Fibroblast of lung (primary cell): ENCODE measurements around the gene DENND1A. TPM values are rescaled to one million over a fixed set of nuclear protein-coding genes. Genes with fewer than 3 reads are reported as not detected.
"Not testable (repeated sequence)": the region's sequence is repeated elsewhere in the genome, so short reads cannot be mapped to it uniquely, and the experiment has no call there.

Source experiments
- DNase-seq, 2 donors: peaks; one replicate each; pipeline versions ENCODE4 v3.0.0 to v3.0.0-alpha.2; 2010; ENCODE audit warnings: low read depth in 2 of 2
- H2AFZ ChIP-seq: 2 replicates; pipeline ENCODE4 v1.5.1; 2012; ENCODE audit warnings: low read length, control low read depth, inconsistent platforms
- H3K27ac ChIP-seq: 2 replicates; pipeline ENCODE4 v1.5.1; 2011; ENCODE audit warnings: low read length, control low read depth; ENCODE audit not compliant: insufficient read depth
- H3K27me3 ChIP-seq: 2 replicates; pipeline ENCODE4 v1.5.1; 2011; ENCODE audit warnings: mild to moderate bottlenecking, low read length; ENCODE audit not compliant: control insufficient read depth, insufficient read depth
- H3K36me3 ChIP-seq: 2 replicates; pipeline ENCODE4 v1.5.1; 2011; ENCODE audit warnings: low read length; ENCODE audit not compliant: control insufficient read depth, insufficient read depth
- H3K4me1 ChIP-seq: 2 replicates; pipeline ENCODE4 v1.5.1; 2011; ENCODE audit warnings: low read length; ENCODE audit not compliant: control insufficient read depth, insufficient read depth; ENCODE audit errors: extremely low read depth
- H3K4me2 ChIP-seq: 2 replicates; pipeline ENCODE4 v1.5.1; 2011; ENCODE audit warnings: low read length, control low read depth; ENCODE audit not compliant: insufficient read depth; ENCODE audit errors: extremely low read depth
- H3K4me3 ChIP-seq, 4 experiments: fragments of 200-600 bp in 1 of 4; sonication (generic) in 1 of 4; replicated peaks in 1 of 4; 2 replicates each; pipeline ENCODE4 v1.5.1; 2011 to 2016; ENCODE audit warnings: low read length in 4 of 4, low read depth in 3 of 4, mild to moderate bottlenecking in 3 of 4, control low read depth in 2 of 4, inconsistent platforms in 1 of 4, mixed read lengths in 1 of 4; ENCODE audit not compliant: insufficient read depth in 1 of 4; ENCODE audit errors: control extremely low read depth in 1 of 4
- H3K79me2 ChIP-seq: 2 replicates; pipeline ENCODE4 v1.5.1; 2012; ENCODE audit warnings: mild to moderate bottlenecking, low read length, inconsistent platforms; ENCODE audit not compliant: control insufficient read depth, insufficient read depth
- H3K9ac ChIP-seq: 2 replicates; pipeline ENCODE4 v1.5.1; 2011; ENCODE audit warnings: mild to moderate bottlenecking, low read length, control low read depth; ENCODE audit not compliant: insufficient read depth
- H3K9me3 ChIP-seq: 2 replicates; pipeline ENCODE4 v1.5.1; 2012; ENCODE audit warnings: low read depth, low read length; ENCODE audit not compliant: control insufficient read depth, insufficient read depth
- H4K20me1 ChIP-seq: 2 replicates; pipeline ENCODE4 v1.5.1; 2011; ENCODE audit warnings: low read length; ENCODE audit not compliant: control insufficient read depth, insufficient read depth; ENCODE audit errors: extremely low read depth
- EZH2 ChIP-seq: IDR thresholded peaks from 2 replicates; pipeline ENCODE4 v1.5.1; 2012; ENCODE audit warnings: low read length, control low read depth, mild to moderate bottlenecking; ENCODE audit errors: missing control alignments
- polyA plus RNA-seq, 2 donors: library from polyadenylated mRNA; depleted of rRNA in 1 of 2; stranded (reverse) in 1 of 2; unstranded in 1 of 2; fragments of >200 nt; gene quantifications; 2 replicates each; pipeline ENCODE4 v1.2.1, GENCODE V29; 2011 to 2012; ENCODE audit warnings: missing spikeins in 1 of 2
- total RNA-seq: library from RNA; depleted of rRNA; stranded (reverse); fragments of >200 nt; gene quantifications from 2 replicates; pipeline ENCODE4 v1.2.1, GENCODE V29; 2014
- TF ChIP-seq, protein P1 (sequence below), 2 donors: IDR thresholded peaks in 1 of 2; conservative IDR thresholded peaks in 1 of 2; 1 replicate in 1 of 2; 2 replicates in 1 of 2; pipeline ENCODE4 v1.5.1; 2011 to 2012; ENCODE audit warnings: low read length in 2 of 2, control low read depth in 1 of 2, inconsistent platforms in 1 of 2, low read depth in 1 of 2, mild to moderate bottlenecking in 1 of 2

The DENND1A gene
- total and polyA plus RNA-seq, 2 donors (not counting 1 experiment from before 2014, with no cell fraction given): 13.0 to 18.3 TPM

DNA sequence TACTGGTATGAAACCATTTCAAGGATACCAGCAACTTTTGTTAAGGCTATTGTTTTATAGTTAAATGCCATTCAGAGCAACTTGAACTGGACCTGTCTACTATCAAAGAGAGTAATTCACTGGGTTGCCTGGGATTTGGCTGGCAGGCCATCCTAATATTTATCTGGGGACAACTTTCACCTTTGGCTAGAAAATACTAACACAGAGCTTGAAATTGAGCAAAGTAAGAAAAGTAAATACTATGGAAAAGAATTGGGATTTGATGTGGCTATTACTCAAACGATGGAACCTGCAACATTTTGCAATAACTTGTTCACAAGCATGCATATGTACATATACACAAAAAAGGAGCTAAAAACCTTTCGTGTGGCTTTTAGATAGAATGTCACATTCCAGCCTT is 191.3 kb downstream of the DENND1A start:
- H3K4me1 ChIP-seq: no peaks in the 10 kb centered on the region
- H3K79me2 ChIP-seq: no peaks in the 10 kb centered on the region
- DNase-seq: no peak
- H3K4me2 ChIP-seq: no peak overlapping the region
- no peaks in the 10 kb centered on the region for H3K36me3 ChIP-seq
- H2AFZ ChIP-seq: no peak overlapping the region
- H3K27me3 ChIP-seq: no peaks in the 10 kb centered on the region
- H3K4me3 ChIP-seq: no peak overlapping the region
- no peaks in the 10 kb centered on the region for H4K20me1 ChIP-seq
- H3K9ac ChIP-seq: no peak overlapping the region
- H3K9me3 ChIP-seq: no peaks in the 10 kb centered on the region
- H3K27ac ChIP-seq: no peak overlapping the region
- TF ChIP-seq EZH2: no peak
- TF ChIP-seq, protein P1, sequence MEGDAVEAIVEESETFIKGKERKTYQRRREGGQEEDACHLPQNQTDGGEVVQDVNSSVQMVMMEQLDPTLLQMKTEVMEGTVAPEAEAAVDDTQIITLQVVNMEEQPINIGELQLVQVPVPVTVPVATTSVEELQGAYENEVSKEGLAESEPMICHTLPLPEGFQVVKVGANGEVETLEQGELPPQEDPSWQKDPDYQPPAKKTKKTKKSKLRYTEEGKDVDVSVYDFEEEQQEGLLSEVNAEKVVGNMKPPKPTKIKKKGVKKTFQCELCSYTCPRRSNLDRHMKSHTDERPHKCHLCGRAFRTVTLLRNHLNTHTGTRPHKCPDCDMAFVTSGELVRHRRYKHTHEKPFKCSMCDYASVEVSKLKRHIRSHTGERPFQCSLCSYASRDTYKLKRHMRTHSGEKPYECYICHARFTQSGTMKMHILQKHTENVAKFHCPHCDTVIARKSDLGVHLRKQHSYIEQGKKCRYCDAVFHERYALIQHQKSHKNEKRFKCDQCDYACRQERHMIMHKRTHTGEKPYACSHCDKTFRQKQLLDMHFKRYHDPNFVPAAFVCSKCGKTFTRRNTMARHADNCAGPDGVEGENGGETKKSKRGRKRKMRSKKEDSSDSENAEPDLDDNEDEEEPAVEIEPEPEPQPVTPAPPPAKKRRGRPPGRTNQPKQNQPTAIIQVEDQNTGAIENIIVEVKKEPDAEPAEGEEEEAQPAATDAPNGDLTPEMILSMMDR (conservative IDR thresholded peaks at IDR 0.05 in 1 of 2, IDR thresholded peaks at IDR 0.05 in 1 of 2; ENCODE audit: low read depth in 1 of 2, low read length in 2 of 2): no peak

DNA sequence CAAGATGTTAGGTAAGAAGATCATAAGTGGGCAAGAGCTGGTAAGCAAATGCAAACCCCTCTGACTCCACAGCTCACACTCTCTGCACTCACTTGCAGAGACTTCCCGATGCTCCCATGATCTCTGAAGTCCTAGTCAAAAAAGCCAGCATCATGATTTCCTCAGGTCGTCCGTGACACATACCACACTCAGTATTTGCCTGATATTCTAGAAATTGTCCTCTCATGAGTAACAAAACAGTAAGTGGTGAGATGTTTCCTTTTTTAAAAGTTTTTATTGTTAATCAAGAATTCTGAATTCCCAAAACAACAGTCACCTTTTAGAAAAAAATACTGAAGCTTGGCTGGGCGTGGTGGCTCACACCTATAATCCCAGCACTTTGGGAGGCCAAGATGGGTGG is 194.6 kb downstream of the DENND1A start:
- no peaks in the 10 kb centered on the region for H4K20me1 ChIP-seq
- no peaks in the 10 kb centered on the region for H3K9me3 ChIP-seq
- H3K4me1 ChIP-seq: no peaks in the 10 kb centered on the region
- H3K27me3 ChIP-seq: no peaks in the 10 kb centered on the region
- no peaks in the 10 kb centered on the region for H3K36me3 ChIP-seq
- no peak overlapping the region for H3K4me2 ChIP-seq
- TF ChIP-seq EZH2: no peak
- TF ChIP-seq, protein P1 (conservative IDR thresholded peaks at IDR 0.05 in 1 of 2, IDR thresholded peaks at IDR 0.05 in 1 of 2; ENCODE audit: low read depth in 1 of 2, low read length in 2 of 2): no peak
- no peak for DNase-seq
- no peak overlapping the region for H2AFZ ChIP-seq
- no peak overlapping the region for H3K27ac ChIP-seq
- H3K9ac ChIP-seq: no peak overlapping the region
- H3K79me2 ChIP-seq: no peaks in the 10 kb centered on the region
- no peak overlapping the region for H3K4me3 ChIP-seq

DNA sequence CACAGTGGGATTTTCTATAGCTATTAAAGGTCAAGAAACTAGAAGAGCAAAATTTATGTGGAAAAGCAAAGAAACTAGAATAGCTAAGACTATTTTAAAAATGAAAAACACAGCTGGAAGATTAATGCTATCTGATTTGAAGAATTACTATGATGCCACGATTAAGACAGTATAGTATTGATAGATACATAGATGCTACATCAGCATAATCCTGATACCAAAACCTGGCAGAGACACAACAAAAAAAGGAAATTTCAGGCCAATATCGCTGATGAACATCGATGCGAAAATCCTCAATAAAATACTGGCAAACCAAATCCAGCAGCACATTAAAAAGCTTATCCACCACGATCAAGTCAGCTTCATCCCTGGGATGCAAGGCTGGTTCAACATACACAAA is 201.4 kb downstream of the DENND1A start:
- H2AFZ ChIP-seq, H3K9me3 ChIP-seq, H3K9ac ChIP-seq, H3K4me3 ChIP-seq, H3K36me3 ChIP-seq, H3K27ac ChIP-seq, H3K4me2 ChIP-seq, H3K79me2 ChIP-seq, H3K4me1 ChIP-seq, H4K20me1 ChIP-seq, H3K27me3 ChIP-seq, DNase-seq: not testable (repeated sequence)
